Smooth muscle cell (in vitro differentiated cells): ENCODE results near the gene USP2. TPM values are rescaled to one million over a fixed set of nuclear protein-coding genes. Genes with fewer than 3 reads are reported as not detected.

Experiments used
- DNase-seq: peaks from one replicate; lab custom pipeline; 2025; ENCODE audit not compliant: unreplicated experiment; lab: John Stamatoyannopoulos, UW
- H2AFZ ChIP-seq: fragments of 200-600 bp; sonication (generic); 2 replicates; pipeline ENCODE4 v1.6.0; 2016; ENCODE audit warnings: antibody characterized with exemption, low read depth, mild to moderate bottlenecking
- H3F3A ChIP-seq: fragments of 200-600 bp; sonication (generic); 2 replicates; pipeline ENCODE4 v1.6.0; 2017; ENCODE audit warnings: antibody characterized with exemption, low read depth
- H3K27ac ChIP-seq: fragments of 200-600 bp; sonication (generic); 2 replicates; pipeline ENCODE4 v1.5.1; 2016; ENCODE audit warnings: low read depth, mild to moderate bottlenecking
- H3K27me3 ChIP-seq: fragments of 200-600 bp; sonication (generic); 2 replicates; pipeline ENCODE4 v1.6.1; 2016; ENCODE audit warnings: low read depth, mild to moderate bottlenecking
- H3K36me3 ChIP-seq: fragments of 200-600 bp; sonication (generic); 2 replicates; pipeline ENCODE4 v1.5.1; 2016; ENCODE audit warnings: low read depth
- H3K4me1 ChIP-seq: fragments of 200-600 bp; sonication (generic); 2 replicates; pipeline ENCODE4 v1.5.1; 2016; ENCODE audit warnings: low read depth
- H3K4me2 ChIP-seq: fragments of 200-600 bp; sonication (generic); 2 replicates; pipeline ENCODE4 v1.6.0; 2016; ENCODE audit warnings: mild to moderate bottlenecking
- H3K4me3 ChIP-seq: fragments of 200-600 bp; sonication (generic); 2 replicates; pipeline ENCODE4 v1.5.1; 2016; ENCODE audit warnings: mild to moderate bottlenecking
- H3K79me2 ChIP-seq: fragments of 200-600 bp; sonication (generic); 2 replicates; pipeline ENCODE4 v1.6.0; 2016; ENCODE audit warnings: low read depth, mild to moderate bottlenecking
- H3K9ac ChIP-seq: fragments of 200-600 bp; sonication (generic); 2 replicates; pipeline ENCODE4 v1.6.0; 2016; ENCODE audit warnings: low read depth
- H3K9me3 ChIP-seq: fragments of 200-600 bp; sonication (generic); replicated peaks from 2 replicates; pipeline ENCODE4 v1.5.1; 2016; ENCODE audit warnings: low read depth
- H4K20me1 ChIP-seq: fragments of 200-600 bp; sonication (generic); 2 replicates; pipeline ENCODE4 v1.6.0; 2016; ENCODE audit warnings: low read depth
- WGBS: methylation state at CpG from one replicate; pipeline ENCODE4 v1.1.7; 2016; ENCODE audit warnings: low lambda C conversion rate; 5-methylcytosine and 5-hydroxymethylcytosine counted together
- polyA plus RNA-seq: library from polyadenylated mRNA; unstranded; fragments of >200 nt; fragmentation: Nextera tagmentation; extraction: Ambion mirVana; gene quantifications from 2 replicates; pipeline ENCODE4 v1.2.1, GENCODE V29; 2016
- total RNA-seq: library from RNA; depleted of rRNA; stranded (reverse); fragments of >200 nt; gene quantifications from 2 replicates; pipeline ENCODE4 v1.2.3, GENCODE V29; 2014
- TF ChIP-seq, protein P1 (sequence below): fragments of 200-600 bp; sonication (generic); IDR thresholded peaks from 2 replicates; pipeline ENCODE4 v1.5.1; 2017; ENCODE audit warnings: borderline replicate concordance, mild to moderate bottlenecking, antibody characterized with exemption; ENCODE audit not compliant: insufficient read depth, poor library complexity, severe bottlenecking

USP2 gene
- total and polyA plus RNA-seq, 2 experiments from 2014 or later: 0.25 to 1.4 TPM

DNA sequence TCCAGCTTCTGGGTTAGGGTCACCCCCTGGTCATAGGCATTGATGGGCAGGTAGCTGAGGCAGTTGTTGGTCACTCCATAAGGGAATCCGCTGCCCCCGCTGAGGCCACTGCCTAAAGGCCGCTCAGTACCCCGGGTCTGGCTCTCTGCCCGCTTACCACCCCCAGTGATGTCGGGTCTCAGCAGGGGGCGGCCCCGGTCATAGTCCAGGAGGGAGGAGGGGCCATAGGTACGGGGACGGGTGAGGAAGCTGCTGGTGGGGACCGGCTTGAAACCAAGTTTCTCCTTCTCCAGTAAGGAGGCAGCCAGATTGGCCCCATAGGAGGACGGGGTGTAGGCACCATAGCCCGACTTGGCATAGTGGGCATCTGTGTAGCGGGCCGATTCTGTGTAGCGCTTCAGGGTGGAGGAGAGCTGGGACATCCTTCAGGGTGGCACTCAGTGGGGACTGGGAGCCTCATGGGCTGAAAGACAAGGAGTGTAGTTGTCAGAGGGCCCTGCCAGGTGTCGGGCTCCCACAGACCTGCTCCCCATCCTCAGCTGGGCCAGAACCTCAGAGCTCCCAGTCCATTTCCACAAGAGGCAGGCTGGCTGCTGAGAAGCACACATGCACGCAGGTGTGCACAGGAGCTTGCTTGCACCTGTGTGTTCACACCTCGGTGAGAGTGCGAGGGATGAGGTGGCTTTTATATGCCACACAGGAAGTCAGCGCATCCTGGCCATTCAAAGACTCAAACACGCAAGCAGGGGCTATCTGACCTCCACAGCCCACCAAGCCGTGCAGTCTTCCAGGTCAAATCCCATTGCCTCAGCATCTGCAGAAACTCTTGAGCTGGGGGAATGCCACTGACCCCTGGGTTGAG is 8.2 kb downstream of the USP2 start:
- TF ChIP-seq, protein P1, sequence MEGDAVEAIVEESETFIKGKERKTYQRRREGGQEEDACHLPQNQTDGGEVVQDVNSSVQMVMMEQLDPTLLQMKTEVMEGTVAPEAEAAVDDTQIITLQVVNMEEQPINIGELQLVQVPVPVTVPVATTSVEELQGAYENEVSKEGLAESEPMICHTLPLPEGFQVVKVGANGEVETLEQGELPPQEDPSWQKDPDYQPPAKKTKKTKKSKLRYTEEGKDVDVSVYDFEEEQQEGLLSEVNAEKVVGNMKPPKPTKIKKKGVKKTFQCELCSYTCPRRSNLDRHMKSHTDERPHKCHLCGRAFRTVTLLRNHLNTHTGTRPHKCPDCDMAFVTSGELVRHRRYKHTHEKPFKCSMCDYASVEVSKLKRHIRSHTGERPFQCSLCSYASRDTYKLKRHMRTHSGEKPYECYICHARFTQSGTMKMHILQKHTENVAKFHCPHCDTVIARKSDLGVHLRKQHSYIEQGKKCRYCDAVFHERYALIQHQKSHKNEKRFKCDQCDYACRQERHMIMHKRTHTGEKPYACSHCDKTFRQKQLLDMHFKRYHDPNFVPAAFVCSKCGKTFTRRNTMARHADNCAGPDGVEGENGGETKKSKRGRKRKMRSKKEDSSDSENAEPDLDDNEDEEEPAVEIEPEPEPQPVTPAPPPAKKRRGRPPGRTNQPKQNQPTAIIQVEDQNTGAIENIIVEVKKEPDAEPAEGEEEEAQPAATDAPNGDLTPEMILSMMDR: no peak
- Histone ChIP-seq H3K4me3 (no peak overlapping the region), H2AFZ (no peak overlapping the region), H3K27ac (no peak overlapping the region), H3K4me2 (no peak overlapping the region), H3K36me3 (no peaks in the 10 kb centered on the region), H3K9ac (no peak overlapping the region), H3K79me2 (no peaks in the 10 kb centered on the region), H3F3A (no peaks in the 10 kb centered on the region), H3K27me3 (no peaks in the 10 kb centered on the region), H3K4me1 (peaks cover 39% of the 10 kb centered on the region), H3K9me3 (no peaks in the 10 kb centered on the region), H4K20me1 (no peaks in the 10 kb centered on the region)
- WGBS: 92% methylated on average over 23 of the region's 23 CpGs
- no peak for DNase-seq

GRCh38 chr11:119372260-119373058 is 9.0 kb downstream of the USP2 start:
- TF ChIP-seq, protein P1: no peak
- Histone ChIP-seq H3K79me2 (no peaks in the 10 kb centered on the region), H3K36me3 (no peaks in the 10 kb centered on the region), H3K4me1 (peaks cover 35% of the 10 kb centered on the region), H3K4me2 (no peak overlapping the region), H3K4me3 (no peak overlapping the region), H3K9ac (no peak overlapping the region), H2AFZ (no peak overlapping the region), H3K27ac (no peak overlapping the region), H3K27me3 (no peaks in the 10 kb centered on the region), H3F3A (no peaks in the 10 kb centered on the region), H3K9me3 (no peaks in the 10 kb centered on the region), H4K20me1 (no peaks in the 10 kb centered on the region)
- 95% methylated on average over 26 of the region's 26 CpGs for WGBS
- DNase-seq: no peak

DNA sequence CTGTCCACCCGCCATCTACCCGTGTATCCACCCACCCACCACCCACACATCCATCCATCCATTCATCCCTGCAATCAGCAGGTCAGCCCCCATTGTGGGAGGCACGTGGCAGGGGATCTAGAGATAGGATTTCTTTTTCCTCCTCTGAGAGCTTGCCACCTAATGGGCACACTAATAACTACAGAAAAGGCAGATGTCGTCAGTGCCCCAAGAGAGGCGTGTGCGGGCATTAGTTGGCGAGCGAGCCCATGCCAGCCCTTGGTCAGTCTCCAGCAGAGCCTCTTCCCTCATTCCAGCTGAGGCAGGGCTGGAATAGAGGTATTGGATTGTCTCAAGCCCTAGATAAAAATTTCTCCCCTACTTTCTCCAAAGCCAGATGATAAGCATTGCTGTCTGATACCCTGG is 9.7 kb downstream of the USP2 start:
- H3K9ac ChIP-seq: no peak overlapping the region
- WGBS: 82% methylated on average over 8 of the region's 8 CpGs
- no peaks in the 10 kb centered on the region for H3K79me2 ChIP-seq
- no peaks in the 10 kb centered on the region for H3F3A ChIP-seq
- H3K9me3 ChIP-seq: no peaks in the 10 kb centered on the region
- no peak overlapping the region for H3K27ac ChIP-seq
- H3K4me2 ChIP-seq: no peak overlapping the region
- no peak overlapping the region for H2AFZ ChIP-seq
- peaks cover 32% of the 10 kb centered on the region for H3K4me1 ChIP-seq
- TF ChIP-seq, protein P1: no peak
- DNase-seq: no peak
- no peaks in the 10 kb centered on the region for H3K36me3 ChIP-seq
- H4K20me1 ChIP-seq: no peaks in the 10 kb centered on the region
- H3K27me3 ChIP-seq: no peaks in the 10 kb centered on the region
- H3K4me3 ChIP-seq: no peak overlapping the region
